HepG2 (cell line): Measurements from ENCODE around the gene P3H2. TPM values are rescaled to one million over a fixed set of nuclear protein-coding genes. Genes with fewer than 3 reads are reported as not detected.

Experiments
- ATAC-seq: fragments of 200-7000 bp; cut with Tn5 transposase; 3 replicates; pipeline ENCODE4 v1.9.1; 2020; ENCODE audit warnings: mild to moderate bottlenecking, moderate library complexity
- BruUV-seq: library from RNA; stranded (reverse); fragments of 400-500 nt; replicated peaks from 2 replicates; lab custom pipeline; 2021; lab: Mats Ljungman, UMichigan
- CTCF ChIA-PET: fragments of 300-600 bp; formaldehyde crosslinking; extraction: SDS; loops from one replicate; lab custom pipeline; 2021; ENCODE audit warnings: low total read pairs, inconsistent platforms, low intra/inter-chr PET ratio; lab: Yijun Ruan, JAX
- POLR2A ChIA-PET: fragments of 350-600 bp; sonication (Branson Sonifier 250); formaldehyde crosslinking; loops from one replicate; lab custom pipeline; 2020; ENCODE audit warnings: antibody characterized with exemption, inconsistent platforms; lab: Yijun Ruan, JAX
- DNase-seq: peaks from one replicate; pipeline ENCODE4 v3.0.0-alpha.2; 2015; ENCODE audit warnings: low spot score
- FAIRE-seq: peaks from 3 replicates; lab custom pipeline; 2011; peaks lifted over from hg19 to GRCh38; lab: Jason Lieb, UNC
- H2AFZ ChIP-seq: one replicate; pipeline ENCODE4 v1.6.1; 2011; ENCODE audit warnings: low read length, inconsistent platforms
- H3K27ac ChIP-seq: fragments of 300-600 bp; 3 replicates; pipeline ENCODE4 v1.8.0; 2011; ENCODE audit warnings: mixed run types, mild to moderate bottlenecking, mixed read lengths, low read length, inconsistent platforms; ENCODE audit not compliant: insufficient read depth; ENCODE audit errors: extremely low read length
- H3K27me3 ChIP-seq, 2 experiments: fragments of 200-600 bp in 1 of 2; 2 replicates in 1 of 2; 3 replicates in 1 of 2; pipeline versions ENCODE4 v1.6.0 to v1.8.0; 2011; ENCODE audit warnings: low read length in 2 of 2, mild to moderate bottlenecking in 2 of 2, moderate library complexity in 2 of 2, inconsistent platforms in 1 of 2; ENCODE audit not compliant: insufficient read depth in 2 of 2, control insufficient read depth in 1 of 2
- H3K36me3 ChIP-seq, 2 experiments: fragments of 200-600 bp in 1 of 2; replicated peaks in 1 of 2; 2 replicates in 1 of 2; 3 replicates in 1 of 2; pipeline versions ENCODE4 v1.5.1 to v1.8.0; 2011; ENCODE audit warnings: low read length in 2 of 2, inconsistent platforms in 1 of 2; ENCODE audit not compliant: insufficient read depth in 2 of 2, control insufficient read depth in 1 of 2
- H3K4me1 ChIP-seq: 2 replicates; pipeline ENCODE4 v1.5.1; 2012; ENCODE audit warnings: low read length, inconsistent platforms; ENCODE audit not compliant: insufficient read depth
- H3K4me2 ChIP-seq: 2 replicates; pipeline ENCODE4 v1.6.0; 2011; ENCODE audit warnings: low read depth, low read length, inconsistent platforms
- H3K4me3 ChIP-seq, 3 experiments: fragments of 200-600 bp in 1 of 3; sonication (generic), shearing (Covaris generic) in 1 of 3; replicated peaks in 1 of 3; 2 replicates each; pipeline ENCODE4 v1.5.1; 2011 to 2016; ENCODE audit warnings: low read length in 3 of 3, inconsistent platforms in 2 of 3, low read depth in 2 of 3, mild to moderate bottlenecking in 2 of 3, control low read depth in 1 of 3, mixed read lengths in 1 of 3; ENCODE audit not compliant: insufficient read depth in 1 of 3
- H3K79me2 ChIP-seq: one replicate; pipeline ENCODE4 v1.6.1; 2011; ENCODE audit warnings: low read length, inconsistent platforms; ENCODE audit not compliant: insufficient read depth
- H3K9ac ChIP-seq: 2 replicates; pipeline ENCODE4 v1.6.0; 2011; ENCODE audit warnings: mild to moderate bottlenecking, low read depth, low read length, inconsistent platforms; ENCODE audit not compliant: insufficient read depth
- H3K9me3 ChIP-seq: 2 replicates; pipeline ENCODE4 v1.5.1; 2012; ENCODE audit warnings: mild to moderate bottlenecking, low read length
- H4K20me1 ChIP-seq: 2 replicates; pipeline ENCODE4 v1.6.0; 2011; ENCODE audit warnings: inconsistent platforms, mild to moderate bottlenecking, low read length, moderate library complexity; ENCODE audit not compliant: insufficient read depth
- CENPT ChIP-seq: sonication (generic); formaldehyde crosslinking; IDR thresholded peaks from 2 replicates; pipeline ENCODE4 v1.8.0; 2022; ENCODE audit warnings: low read depth, mild to moderate bottlenecking, moderate library complexity, missing genetic modification reagents
- CTCF ChIP-seq: sonication (generic); formaldehyde crosslinking; IDR thresholded peaks from 2 replicates; pipeline ENCODE4 v1.5.0; 2020; ENCODE audit warnings: mild to moderate bottlenecking, missing genetic modification reagents, moderate library complexity
- MTF2 ChIP-seq: sonication (generic); formaldehyde crosslinking; IDR thresholded peaks from 2 replicates; pipeline ENCODE4 v1.5.0; 2020; ENCODE audit warnings: missing genetic modification reagents, borderline replicate concordance
- NCOR1 ChIP-seq: fragments of 200-600 bp; sonication (generic); IDR thresholded peaks from 2 replicates; pipeline ENCODE4 v1.7.0; 2017; ENCODE audit warnings: antibody characterized with exemption, low read length, borderline replicate concordance
- RAD21 ChIP-seq: fragments of 450-650 bp; formaldehyde crosslinking; IDR thresholded peaks from 2 replicates; pipeline ENCODE4 v1.5.0; 2020; ENCODE audit warnings: mild to moderate bottlenecking
- SMC3 ChIP-seq: IDR thresholded peaks from 2 replicates; pipeline ENCODE4 v1.6.1; 2011; ENCODE audit warnings: low read length, improper control_type of control experiment
- STAG1 ChIP-seq: sonication (generic); formaldehyde crosslinking; IDR thresholded peaks from 2 replicates; pipeline ENCODE4 v1.4.0; 2020; ENCODE audit warnings: missing genetic modification reagents
- ZNF24 ChIP-seq: fragments of 450-650 bp; IDR thresholded peaks from 2 replicates; pipeline ENCODE4 v1.6.1; 2017; ENCODE audit warnings: antibody characterized with exemption, mild to moderate bottlenecking
- ZNF652 ChIP-seq: IDR thresholded peaks from 2 replicates; pipeline ENCODE4 v1.6.1; 2016; ENCODE audit warnings: low read depth, borderline replicate concordance
- WGBS: methylation state at CpG from one replicate; pipeline ENCODE4 v1.1.6; 2017; ENCODE audit warnings: low lambda C conversion rate; 5-methylcytosine and 5-hydroxymethylcytosine counted together
- in situ Hi-C: cut with HindIII; loops from 2 replicates; pipeline ENCODE4 v1.10.0; 2017; ENCODE audit warnings: low pct_unique_long_range_greater_than_20kb; ENCODE audit not compliant: extremely low pct_ligation_motif_present
- intact Hi-C: fragments of 100-400 bp; cut with micrococcal nuclease; formaldehyde crosslinking; loops from one replicate; pipeline ENCODE4 v1.10.0; 2022; ENCODE audit not compliant: unreplicated experiment
- polyA plus RNA-seq, 8 experiments: library from polyadenylated mRNA; depleted of rRNA in 3 of 8; stranded (reverse) in 7 of 8; unstranded in 1 of 8; fragments of >200 nt; fragmentation: Illumina TruSeq in 4 of 8; extraction: Trizol in 4 of 8; gene quantifications; 2 replicates each; pipeline versions ENCODE4 v1.2.1 to v1.2.3, GENCODE V29; 2011 to 2016; ENCODE audit warnings: low read depth in 4 of 8, missing spikeins in 1 of 8, mixed read lengths in 1 of 8; ENCODE audit not compliant: insufficient read depth in 1 of 8
- total RNA-seq, 5 experiments: library from RNA; depleted of rRNA; stranded (reverse); fragments of >200 nt; fragmentation: Illumina TruSeq; extraction: Trizol; gene quantifications; 2 replicates each; pipeline ENCODE4 v1.2.3, GENCODE V29; 2016; ENCODE audit warnings: low read depth in 1 of 5

Gene P3H2
- total and polyA plus RNA-seq, 2 of the 13 experiments (the other 11 are each of a cell fraction or from before 2014, with no cell fraction given): not detected

DNA sequence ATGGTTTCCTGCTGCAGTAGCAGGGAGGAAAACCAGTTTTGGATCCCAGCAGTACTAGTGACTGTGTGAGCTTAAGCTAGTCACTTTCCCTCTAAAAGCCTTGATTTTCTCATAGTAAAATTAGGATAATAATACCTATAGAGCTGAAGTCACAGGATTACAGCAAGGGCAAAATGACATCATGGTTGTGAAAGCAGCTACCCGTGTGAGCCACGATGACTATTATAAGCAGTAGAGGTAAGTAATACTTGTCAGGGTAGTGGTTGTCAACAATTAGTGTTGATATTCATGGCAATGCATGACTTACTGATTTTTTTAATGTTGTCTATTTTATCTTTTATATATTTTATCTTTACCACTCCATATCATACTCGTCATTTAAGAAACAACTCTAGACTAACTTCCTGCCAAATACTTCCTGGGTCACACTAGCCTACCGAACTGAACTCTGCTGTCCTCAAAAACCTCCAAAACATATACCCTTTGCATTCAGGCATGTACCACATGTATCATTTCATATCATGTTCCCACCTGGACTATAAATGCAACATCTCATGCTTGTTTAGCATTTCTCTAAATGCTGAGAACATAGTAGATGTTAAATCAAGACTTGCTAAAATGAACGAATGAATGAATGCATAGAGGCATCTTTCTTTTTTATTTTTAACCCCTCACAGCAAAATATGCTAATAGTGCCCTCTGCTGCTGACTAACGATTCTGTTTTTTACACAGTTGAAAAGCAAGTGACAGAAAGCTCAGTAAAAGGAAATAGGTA, 172.6 kb downstream of the P3H2 start:
- no peaks in the 10 kb centered on the region for H3K79me2 ChIP-seq
- DNase-seq: no peak
- 13% methylated on average over 6 of the region's 6 CpGs for WGBS
- in situ Hi-C loops (loop anchor here (5.0 kb wide), 1 partner anchor 676 kb away; no protein-coding TSS in a partner anchor), intact Hi-C loops (loop anchor here (1.0 to 2.0 kb wide), 2 partner anchors 295 to 678 kb away; no protein-coding TSS in a partner anchor)
- no TSS peak for BruUV-seq
- H3K36me3 ChIP-seq: no peaks in the 10 kb centered on the region
- ChIA-PET CTCF (interaction anchor here (1.3 kb wide), 1 partner anchor 678 kb away, joined by 3 read pairs; no protein-coding TSS in a partner anchor), POLR2A (no interaction called here)
- no peaks in the 10 kb centered on the region for H3K27me3 ChIP-seq
- H3K4me2 ChIP-seq: no peak overlapping the region
- H3K9ac ChIP-seq: no peak overlapping the region
- H3K4me3 ChIP-seq: no peak overlapping the region
- no peaks in the 10 kb centered on the region for H4K20me1 ChIP-seq
- no peak; the same call in 2 of the 3 replicates for ATAC-seq
- no peak overlapping the region for H2AFZ ChIP-seq
- H3K4me1 ChIP-seq: peaks cover 14% of the 10 kb centered on the region; the same call in 1 of the 2 replicates
- TF ChIP-seq MTF2 (CRISPR knock-in tag) (no peak), CTCF (peak; percentile 56), RAD21 (0 out of 2 replicates have a peak, but pooled peaks have one; percentile 15), NCOR1 (no peak), STAG1 (CRISPR knock-in tag) (peak; percentile 76), ZNF24 (peak; percentile 85), ZNF652 (CRISPR knock-in tag) (peak; percentile 59), SMC3 (peak; percentile 33; the same call in 1 of the 2 replicates), CENPT (CRISPR knock-in tag) (no peak)
- peak; percentile 67 for FAIRE-seq
- H3K27ac ChIP-seq: no peak overlapping the region
- no peaks in the 10 kb centered on the region for H3K9me3 ChIP-seq
